Cardiac muscle cell (in vitro differentiated cells and primary cell): ENCODE measurements around the gene SORD. TPM values are rescaled to one million over a fixed set of nuclear protein-coding genes. Genes with fewer than 3 reads are reported as not detected.
A peak's percentile ranks its signal among the peaks of the same experiment; 100 is the strongest.
"Not testable (repeated sequence)": the region's sequence is repeated elsewhere in the genome, so short reads cannot be mapped to it uniquely, and the experiment has no call there.

ENCODE experiments used
- DNase-seq, 2 donors: peaks; one replicate each; pipeline versions ENCODE4 v3.0.0 to v3.0.0-alpha.2; 2010 to 2017; ENCODE audit warnings: low read depth in 1 of 2, low spot score in 1 of 2
- H3K27ac ChIP-seq: fragments of 200-600 bp; sonication (generic); 2 replicates; pipeline ENCODE4 v1.5.1; 2016
- H3K27me3 ChIP-seq: fragments of 200-600 bp; sonication (generic); 2 replicates; pipeline ENCODE4 v1.6.0; 2016; ENCODE audit warnings: control low read depth
- H3K36me3 ChIP-seq: fragments of 200-600 bp; sonication (generic); 2 replicates; pipeline ENCODE4 v1.5.1; 2016; ENCODE audit warnings: control low read depth
- H3K4me1 ChIP-seq: fragments of 200-600 bp; sonication (generic); 2 replicates; pipeline ENCODE4 v1.8.1; 2017; ENCODE audit warnings: low read depth, mild to moderate bottlenecking, mixed run types
- H3K4me3 ChIP-seq: fragments of 200-600 bp; sonication (generic); 2 replicates; pipeline ENCODE4 v1.5.1; 2016; ENCODE audit warnings: mild to moderate bottlenecking
- H3K9me3 ChIP-seq: fragments of 200-600 bp; sonication (generic); 2 replicates; pipeline ENCODE4 v1.5.1; 2017; ENCODE audit warnings: low read depth, mild to moderate bottlenecking, control low read depth
- polyA plus RNA-seq: library from polyadenylated mRNA; unstranded; fragments of >200 nt; fragmentation: Nextera tagmentation; extraction: Ambion mirVana; gene quantifications from 2 replicates; pipeline ENCODE4 v1.2.1, GENCODE V29; 2016
- total RNA-seq: library from RNA; depleted of rRNA; stranded (reverse); fragments of >200 nt; gene quantifications from 2 replicates; pipeline ENCODE4 v1.2.3, GENCODE V29; 2016
- TF ChIP-seq, protein P1 (sequence below): IDR thresholded peaks from 2 replicates; pipeline ENCODE4 v1.5.1; 2012; ENCODE audit warnings: low read depth, mild to moderate bottlenecking, low read length

Gene SORD
- total and polyA plus RNA-seq, 2 experiments from 2014 or later, result 58.3 to 67.2 TPM

DNA sequence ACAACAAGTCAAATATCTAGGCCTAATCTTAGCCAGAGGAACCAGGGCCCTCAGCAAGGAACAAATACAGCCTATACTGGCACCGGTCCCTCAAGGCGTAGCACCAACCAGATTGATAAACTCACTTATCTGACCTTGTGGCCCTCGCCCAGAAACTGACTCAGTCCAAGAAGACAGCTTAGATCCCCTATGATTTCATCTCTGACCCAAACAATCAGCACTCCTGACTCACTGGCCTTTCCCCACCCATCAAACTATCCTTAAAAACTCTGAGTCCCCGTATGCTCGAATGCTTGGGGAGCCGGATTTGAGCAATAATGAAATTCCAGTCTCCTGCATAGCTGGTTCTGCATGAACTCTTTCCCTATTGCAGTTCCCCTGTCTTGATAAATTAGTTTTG lies 1.6 kb upstream of the SORD start:
- no peaks in the 10 kb centered on the region for H3K36me3 ChIP-seq
- no peaks in the 10 kb centered on the region for H3K9me3 ChIP-seq
- no peaks in the 10 kb centered on the region for H3K27me3 ChIP-seq
- no peak overlapping the region for H3K4me3 ChIP-seq
- no peak for DNase-seq
- peaks cover 7% of the 10 kb centered on the region for H3K4me1 ChIP-seq
- TF ChIP-seq, protein P1, sequence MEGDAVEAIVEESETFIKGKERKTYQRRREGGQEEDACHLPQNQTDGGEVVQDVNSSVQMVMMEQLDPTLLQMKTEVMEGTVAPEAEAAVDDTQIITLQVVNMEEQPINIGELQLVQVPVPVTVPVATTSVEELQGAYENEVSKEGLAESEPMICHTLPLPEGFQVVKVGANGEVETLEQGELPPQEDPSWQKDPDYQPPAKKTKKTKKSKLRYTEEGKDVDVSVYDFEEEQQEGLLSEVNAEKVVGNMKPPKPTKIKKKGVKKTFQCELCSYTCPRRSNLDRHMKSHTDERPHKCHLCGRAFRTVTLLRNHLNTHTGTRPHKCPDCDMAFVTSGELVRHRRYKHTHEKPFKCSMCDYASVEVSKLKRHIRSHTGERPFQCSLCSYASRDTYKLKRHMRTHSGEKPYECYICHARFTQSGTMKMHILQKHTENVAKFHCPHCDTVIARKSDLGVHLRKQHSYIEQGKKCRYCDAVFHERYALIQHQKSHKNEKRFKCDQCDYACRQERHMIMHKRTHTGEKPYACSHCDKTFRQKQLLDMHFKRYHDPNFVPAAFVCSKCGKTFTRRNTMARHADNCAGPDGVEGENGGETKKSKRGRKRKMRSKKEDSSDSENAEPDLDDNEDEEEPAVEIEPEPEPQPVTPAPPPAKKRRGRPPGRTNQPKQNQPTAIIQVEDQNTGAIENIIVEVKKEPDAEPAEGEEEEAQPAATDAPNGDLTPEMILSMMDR, result no peak
- H3K27ac ChIP-seq, result no peak overlapping the region

DNA sequence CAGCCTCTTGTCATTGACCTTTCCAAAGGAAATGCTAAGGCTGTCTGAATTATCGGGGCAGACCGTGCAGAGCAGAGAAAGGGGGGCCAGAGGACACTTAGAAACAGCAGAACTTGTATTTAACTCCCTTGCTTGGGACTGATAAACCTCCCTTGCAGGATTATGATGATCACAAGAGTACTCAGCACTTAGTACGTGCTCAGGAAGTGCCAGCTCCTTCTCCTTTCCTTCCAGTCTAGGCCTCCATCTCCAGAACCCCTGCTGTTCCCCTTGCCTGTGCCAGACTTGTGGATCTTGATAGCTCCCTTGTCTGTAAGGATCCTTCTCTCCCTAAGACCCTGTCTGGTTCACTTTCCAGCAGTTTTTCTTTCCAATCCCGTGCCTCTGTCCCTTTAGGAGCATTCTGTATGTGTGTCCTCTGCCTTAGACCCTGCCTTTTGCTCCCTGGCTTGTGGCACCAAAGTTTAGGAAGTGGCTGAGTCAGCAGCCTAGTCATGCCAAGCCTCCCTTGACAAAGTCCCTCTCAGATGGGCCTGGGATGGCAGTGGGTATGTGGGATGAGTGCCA lies 747 bp downstream of the SORD start:
- peak; percentile 1 to 2 for DNase-seq
- H3K36me3 ChIP-seq, result no peaks in the 10 kb centered on the region
- no peaks in the 10 kb centered on the region for H3K9me3 ChIP-seq
- peaks cover 31% of the 10 kb centered on the region for H3K4me1 ChIP-seq
- H3K4me3 ChIP-seq, result peak overlapping the region; percentile 55
- H3K27me3 ChIP-seq, result no peaks in the 10 kb centered on the region
- H3K27ac ChIP-seq, result peak overlapping the region; percentile 69
- TF ChIP-seq, protein P1, result no peak

DNA sequence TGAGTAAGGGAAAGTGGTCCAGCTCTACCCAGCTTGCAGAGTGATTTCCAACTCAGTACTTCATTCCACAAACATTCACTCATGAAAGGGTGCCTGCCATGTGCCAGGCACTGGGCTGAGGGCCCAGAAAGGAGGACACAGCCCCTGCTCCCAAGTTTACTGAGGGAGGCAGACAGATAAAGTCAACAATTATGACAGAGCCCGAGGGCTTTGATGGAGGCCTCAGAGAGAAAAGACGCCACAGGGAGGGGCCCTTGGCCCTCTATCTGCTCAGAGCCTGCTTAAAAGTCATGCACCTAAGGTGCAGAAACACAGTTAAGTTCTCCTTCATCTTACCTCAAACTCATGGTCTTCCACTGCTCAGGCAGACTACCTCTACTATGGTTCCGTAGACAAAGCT lies 1.7 kb downstream of the SORD start:
- H3K4me3 ChIP-seq, DNase-seq: not testable (repeated sequence)

DNA sequence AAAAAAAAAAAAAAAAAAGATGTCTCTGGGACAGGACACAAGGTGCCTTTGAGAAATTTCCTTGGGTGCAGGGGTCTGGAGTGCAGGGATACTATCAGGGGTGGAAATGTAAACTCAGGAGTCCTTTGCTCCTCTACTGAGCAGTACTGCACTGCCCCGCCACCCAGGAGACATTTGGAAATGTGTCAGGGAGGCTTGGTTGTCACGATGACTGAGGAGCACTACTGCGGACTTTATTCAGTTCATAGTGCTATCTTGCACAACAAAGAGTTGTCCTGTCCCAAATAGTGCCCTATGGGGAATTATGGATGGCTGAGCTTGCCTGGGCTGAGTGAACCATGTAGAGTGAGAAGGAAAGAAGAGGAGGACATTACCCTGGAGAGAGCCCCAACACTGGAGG lies 2.6 kb downstream of the SORD start:
- not testable (repeated sequence) for DNase-seq, H3K4me3 ChIP-seq, H3K27ac ChIP-seq, H3K9me3 ChIP-seq, H3K27me3 ChIP-seq, H3K36me3 ChIP-seq
- peaks cover 31% of the 10 kb centered on the region for H3K4me1 ChIP-seq

More for the DNA sequence above, 1.7 kb downstream of the SORD start:
- H3K27me3 ChIP-seq, H3K9me3 ChIP-seq, H3K36me3 ChIP-seq, H3K27ac ChIP-seq: not testable (repeated sequence)
- peaks cover 31% of the 10 kb centered on the region for H3K4me1 ChIP-seq

DNA sequence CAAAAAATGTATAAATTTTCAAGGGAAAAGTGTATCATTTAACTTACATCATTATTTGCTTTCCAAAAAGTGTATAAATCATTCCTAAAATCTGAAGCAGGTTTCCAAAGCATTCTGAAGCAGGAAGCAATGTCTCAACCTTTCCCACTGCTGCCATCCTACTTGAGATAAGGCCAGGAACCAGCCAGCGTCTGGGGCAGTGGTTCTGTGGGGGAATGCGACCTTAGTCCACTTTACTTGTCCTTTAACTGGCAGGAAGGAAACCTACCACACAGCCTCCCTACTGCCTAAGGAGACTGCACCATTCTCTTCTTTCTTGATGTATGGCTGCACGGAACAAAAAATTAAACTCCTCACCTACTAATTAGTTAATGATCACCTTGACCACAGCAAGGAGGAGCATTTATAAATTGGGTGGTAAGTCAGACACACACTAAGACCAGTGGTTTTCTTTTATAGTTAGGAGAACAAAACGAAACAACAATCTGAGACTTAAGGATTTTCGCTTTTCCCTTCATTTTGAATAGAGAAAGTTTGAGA lies 3.7 kb downstream of the SORD start:
- DNase-seq, result peak in 1 of 2 donors; percentile 69
- peak overlapping the region; percentile 1 for H3K4me3 ChIP-seq
- TF ChIP-seq, protein P1, result no peak
- H3K4me1 ChIP-seq, result peaks cover 31% of the 10 kb centered on the region
- no peaks in the 10 kb centered on the region for H3K9me3 ChIP-seq
- peak overlapping the region; percentile 92 for H3K27ac ChIP-seq
- no peaks in the 10 kb centered on the region for H3K36me3 ChIP-seq
- H3K27me3 ChIP-seq, result no peaks in the 10 kb centered on the region

DNA sequence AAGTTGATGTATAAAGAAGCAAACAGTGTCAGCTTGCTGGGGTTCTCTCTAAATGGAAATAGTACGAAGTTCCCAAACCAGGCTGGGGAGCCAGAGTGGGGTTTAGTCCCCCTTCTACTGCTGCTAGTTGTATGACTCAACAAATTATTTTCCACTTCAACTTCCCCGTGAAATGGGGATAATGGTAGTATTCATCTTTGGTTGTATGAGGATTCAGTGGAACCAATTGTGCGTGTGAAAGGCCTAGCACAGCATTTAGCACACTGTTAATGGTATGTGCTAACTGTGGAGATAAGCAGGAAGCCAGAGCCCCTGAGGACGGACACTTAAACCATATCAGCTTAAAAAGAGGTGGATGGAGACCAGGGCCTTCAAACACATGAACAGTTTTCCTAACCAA lies 4.2 kb downstream of the SORD start:
- no peaks in the 10 kb centered on the region for H3K9me3 ChIP-seq
- DNase-seq, result peak in 1 of 2 donors; percentile 65
- TF ChIP-seq, protein P1, result no peak
- H3K36me3 ChIP-seq, result no peaks in the 10 kb centered on the region
- peak overlapping the region; percentile 92 for H3K27ac ChIP-seq
- peak overlapping the region; percentile 1 for H3K4me3 ChIP-seq
- no peaks in the 10 kb centered on the region for H3K27me3 ChIP-seq
- peaks cover 31% of the 10 kb centered on the region for H3K4me1 ChIP-seq

DNA sequence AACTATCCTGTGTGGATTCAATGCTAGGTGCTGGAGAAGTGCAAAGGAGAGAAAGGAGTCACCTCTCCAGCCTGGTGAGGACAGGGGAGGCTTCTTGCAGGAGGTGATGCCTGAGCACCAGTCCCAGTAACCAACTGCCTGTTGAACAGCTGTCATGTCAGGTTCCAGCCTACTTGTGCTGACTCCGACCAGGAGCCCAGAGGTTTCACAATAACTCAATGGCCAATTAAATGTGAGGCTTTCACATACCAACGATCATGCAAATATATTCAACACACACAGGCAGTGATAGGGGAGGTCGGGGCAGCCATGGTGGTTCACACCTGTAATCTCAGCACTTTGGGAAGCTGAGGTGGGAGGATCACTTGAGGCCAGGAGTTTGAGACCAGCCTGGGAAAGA lies 7.7 kb downstream of the SORD start:
- TF ChIP-seq, protein P1, result no peak
- Histone ChIP-seq H3K4me1 (peaks cover 32% of the 10 kb centered on the region), H3K27me3 (no peaks in the 10 kb centered on the region), H3K9me3 (no peaks in the 10 kb centered on the region), H3K4me3 (no peak overlapping the region), H3K36me3 (no peaks in the 10 kb centered on the region), H3K27ac (no peak overlapping the region)
- no peak for DNase-seq

DNA sequence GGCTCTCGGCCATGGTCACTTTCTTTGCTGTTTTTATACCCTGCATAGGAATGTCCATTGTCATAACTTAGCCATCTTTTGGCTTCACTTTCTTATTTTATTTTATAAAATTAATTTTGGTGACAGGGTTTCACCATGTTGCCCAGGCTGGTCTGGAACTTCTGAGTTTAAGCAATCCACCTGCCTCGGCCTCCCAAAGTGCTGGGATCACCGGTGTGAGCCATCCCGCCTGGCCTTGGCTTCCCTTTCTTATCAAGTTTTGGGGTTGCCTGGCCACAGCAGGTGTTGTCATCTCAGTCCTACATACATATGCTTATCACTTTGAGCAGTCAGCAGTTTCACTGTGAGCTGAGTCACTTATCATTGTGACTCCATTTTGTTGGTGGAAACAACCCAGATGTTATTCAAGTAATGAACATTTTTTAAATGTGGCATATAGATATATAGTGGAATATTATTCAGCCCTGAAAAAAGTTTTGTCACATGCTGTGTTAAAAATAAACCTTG lies 8.6 kb downstream of the SORD start:
- not testable (repeated sequence) for H3K4me3 ChIP-seq, H3K27me3 ChIP-seq, H3K27ac ChIP-seq, H3K36me3 ChIP-seq, DNase-seq, H3K9me3 ChIP-seq
- H3K4me1 ChIP-seq, result peaks cover 25% of the 10 kb centered on the region

DNA sequence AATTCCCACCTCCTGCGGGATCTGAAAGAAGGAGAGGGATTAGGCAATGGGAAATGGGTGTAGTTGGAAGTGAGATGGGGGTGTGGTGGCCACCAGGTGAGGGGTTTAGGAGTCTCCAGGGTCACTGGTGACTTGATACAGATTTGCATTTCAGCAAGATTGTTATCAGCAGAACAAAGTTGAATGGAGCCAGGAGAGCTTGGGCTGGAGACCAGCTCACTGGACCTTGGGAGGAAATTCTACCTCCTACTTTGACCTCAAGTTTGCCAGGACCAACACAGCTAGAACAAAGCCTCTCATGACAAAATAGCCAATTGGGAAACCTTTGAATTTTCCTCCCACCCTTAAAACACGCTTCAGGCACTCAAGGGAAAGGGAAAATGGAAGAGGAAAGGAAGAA lies 9.5 kb downstream of the SORD start:
- not testable (repeated sequence) for H3K4me3 ChIP-seq, DNase-seq
- peaks cover 16% of the 10 kb centered on the region for H3K4me1 ChIP-seq

More for the DNA sequence above, 9.5 kb downstream of the SORD start:
- H3K27ac ChIP-seq, H3K36me3 ChIP-seq, H3K27me3 ChIP-seq, H3K9me3 ChIP-seq: not testable (repeated sequence)
